ENCODE data around the gene KLF7. TPM values are rescaled to one million over a fixed set of nuclear protein-coding genes. Genes with fewer than 3 reads are reported as not detected.

KLF7 gene
- total RNA-seq, 1 experiment from 2014 or later: 19.9 TPM

GRCh38 chr2:207183506-207183905 lies 17.8 kb upstream of the KLF7 start:
- DNase-seq: no peak
- no peaks in the 10 kb centered on the region for H3K27me3 ChIP-seq (ENCODE audit: control insufficient read depth, insufficient read depth, low read length)
- H3K4me3 ChIP-seq (ENCODE audit: insufficient read depth, low read depth, low read length): no peak overlapping the region
- H3K36me3 ChIP-seq (replicated peaks; ENCODE audit: control insufficient read depth, insufficient read depth, low read length): no peaks in the 10 kb centered on the region

GRCh38 chr2:207182911-207183310 lies 17.2 kb upstream of the KLF7 start:
- Histone ChIP-seq H3K36me3 (replicated peaks; ENCODE audit: control insufficient read depth, insufficient read depth, low read length) (no peaks in the 10 kb centered on the region), H3K4me3 (ENCODE audit: insufficient read depth, low read depth, low read length) (no peak overlapping the region), H3K27me3 (ENCODE audit: control insufficient read depth, insufficient read depth, low read length) (no peaks in the 10 kb centered on the region)
- no peak for DNase-seq

GRCh38 chr2:207181526-207182274 lies 16.0 kb upstream of the KLF7 start:
- no peaks in the 10 kb centered on the region for H3K36me3 ChIP-seq (replicated peaks; ENCODE audit: control insufficient read depth, insufficient read depth, low read length)
- no peaks in the 10 kb centered on the region for H3K27me3 ChIP-seq (ENCODE audit: control insufficient read depth, insufficient read depth, low read length)
- no peak for DNase-seq
- no peak overlapping the region for H3K4me3 ChIP-seq (ENCODE audit: insufficient read depth, low read depth, low read length)

- Histone ChIP-seq H3K36me3 (replicated peaks; ENCODE audit: control insufficient read depth, insufficient read depth, low read length) (no peaks in the 10 kb centered on the region), H3K27me3 (ENCODE audit: control insufficient read depth, insufficient read depth, low read length) (no peaks in the 10 kb centered on the region), H3K4me3 (ENCODE audit: insufficient read depth, low read depth, low read length) (no peak overlapping the region)
- no peak for DNase-seq
Measured at GRCh38 chr2:207180741-207181140, 15.0 kb upstream of the KLF7 start.

- DNase-seq: no peak
- no peaks in the 10 kb centered on the region for H3K36me3 ChIP-seq (replicated peaks; ENCODE audit: control insufficient read depth, insufficient read depth, low read length)
- no peaks in the 10 kb centered on the region for H3K27me3 ChIP-seq (ENCODE audit: control insufficient read depth, insufficient read depth, low read length)
- no peak overlapping the region for H3K4me3 ChIP-seq (ENCODE audit: insufficient read depth, low read depth, low read length)
Measured at GRCh38 chr2:207176247-207176646, 10.5 kb upstream of the KLF7 start.

- Histone ChIP-seq H3K4me3 (ENCODE audit: insufficient read depth, low read depth, low read length) (no peak overlapping the region), H3K36me3 (replicated peaks; ENCODE audit: control insufficient read depth, insufficient read depth, low read length) (no peaks in the 10 kb centered on the region), H3K27me3 (ENCODE audit: control insufficient read depth, insufficient read depth, low read length) (no peaks in the 10 kb centered on the region)
- no peak for DNase-seq
Measured at GRCh38 chr2:207173641-207174040, 7.9 kb upstream of the KLF7 start.

GRCh38 chr2:207167099-207167923 lies 1.6 kb upstream of the KLF7 start:
- H3K4me3 ChIP-seq (ENCODE audit: insufficient read depth, low read depth, low read length): peak overlapping the region; percentile 73
- no peaks in the 10 kb centered on the region for H3K27me3 ChIP-seq (ENCODE audit: control insufficient read depth, insufficient read depth, low read length)
- DNase-seq: no peak
- H3K36me3 ChIP-seq (replicated peaks; ENCODE audit: control insufficient read depth, insufficient read depth, low read length): no peaks in the 10 kb centered on the region

GRCh38 chr2:207166349-207167098 lies 776 bp upstream of the KLF7 start:
- DNase-seq: peak; percentile 91
- no peaks in the 10 kb centered on the region for H3K27me3 ChIP-seq (ENCODE audit: control insufficient read depth, insufficient read depth, low read length)
- H3K4me3 ChIP-seq (ENCODE audit: insufficient read depth, low read depth, low read length): peak overlapping the region; percentile 73
- H3K36me3 ChIP-seq (replicated peaks; ENCODE audit: control insufficient read depth, insufficient read depth, low read length): no peaks in the 10 kb centered on the region

GRCh38 chr2:207166039-207166348 lies 246 bp upstream of the KLF7 start:
- H3K36me3 ChIP-seq (replicated peaks; ENCODE audit: control insufficient read depth, insufficient read depth, low read length): no peaks in the 10 kb centered on the region
- peak; percentile 96 for DNase-seq
- no peaks in the 10 kb centered on the region for H3K27me3 ChIP-seq (ENCODE audit: control insufficient read depth, insufficient read depth, low read length)
- peak overlapping the region; percentile 76 for H3K4me3 ChIP-seq (ENCODE audit: insufficient read depth, low read depth, low read length)

- DNase-seq: no peak
- Histone ChIP-seq H3K4me3 (ENCODE audit: insufficient read depth, low read depth, low read length) (peak overlapping the region; percentile 76), H3K27me3 (ENCODE audit: control insufficient read depth, insufficient read depth, low read length) (no peaks in the 10 kb centered on the region)
Measured at GRCh38 chr2:207164006-207164831, 1.5 kb downstream of the KLF7 start.

GRCh38 chr2:207163756-207164005 lies 2.1 kb downstream of the KLF7 start:
- DNase-seq: no peak
- Histone ChIP-seq H3K4me3 (ENCODE audit: insufficient read depth, low read depth, low read length) (peak overlapping the region; percentile 76), H3K36me3 (replicated peaks; ENCODE audit: control insufficient read depth, insufficient read depth, low read length) (no peaks in the 10 kb centered on the region), H3K27me3 (ENCODE audit: control insufficient read depth, insufficient read depth, low read length) (no peaks in the 10 kb centered on the region)

More at GRCh38 chr2:207164006-207164831, 1.5 kb downstream of the KLF7 start:
- no peaks in the 10 kb centered on the region for H3K36me3 ChIP-seq (replicated peaks; ENCODE audit: control insufficient read depth, insufficient read depth, low read length)

- Histone ChIP-seq H3K27me3 (ENCODE audit: control insufficient read depth, insufficient read depth, low read length) (no peaks in the 10 kb centered on the region), H3K4me3 (ENCODE audit: insufficient read depth, low read depth, low read length) (peak overlapping the region; percentile 76; the same call in 1 of the 2 replicates), H3K36me3 (replicated peaks; ENCODE audit: control insufficient read depth, insufficient read depth, low read length) (no peaks in the 10 kb centered on the region)
- DNase-seq: no peak
Measured at GRCh38 chr2:207163053-207163755, 2.5 kb downstream of the KLF7 start.

- no peaks in the 10 kb centered on the region for H3K36me3 ChIP-seq (replicated peaks; ENCODE audit: control insufficient read depth, insufficient read depth, low read length)
- no peaks in the 10 kb centered on the region for H3K27me3 ChIP-seq (ENCODE audit: control insufficient read depth, insufficient read depth, low read length)
- DNase-seq: no peak
- H3K4me3 ChIP-seq (ENCODE audit: insufficient read depth, low read depth, low read length): no peak overlapping the region
Measured at GRCh38 chr2:207162316-207162715, 3.4 kb downstream of the KLF7 start.

All from H7 (cell line).